Uterus (tissue), 2 donors: ENCODE data around the gene PPIE.

Experiments
- CTCF ChIP-seq, 4 experiments: fragments of 200-600 bp in 2 of 4; fragments of 450-650 bp in 2 of 4; sonication (generic) in 2 of 4; IDR thresholded peaks; one replicate each; pipeline ENCODE4 v1.5.1; 2016 to 2019; ENCODE audit warnings: antibody characterized with exemption in 4 of 4, mild to moderate bottlenecking in 2 of 4, moderate library complexity in 1 of 4
- POLR2A ChIP-seq, 2 donors: fragments of 450-650 bp; IDR thresholded peaks; one replicate each; pipeline ENCODE4 v1.6.1; 2016; ENCODE audit warnings: antibody characterized with exemption in 2 of 2, mild to moderate bottlenecking in 1 of 2, moderate library complexity in 1 of 2

- TF ChIP-seq POLR2A (IDR thresholded peaks at IDR 0.05) (no peak), CTCF (IDR thresholded peaks at IDR 0.05) (no peak)
Measured at GRCh38 chr1:39726600-39726999, 12.1 kb upstream of the PPIE start.
